Thyroid gland (tissue), 4 donors: Measurements from ENCODE around the gene NXPH4. TPM values are rescaled to one million over a fixed set of nuclear protein-coding genes. Genes with fewer than 3 reads are reported as not detected.

Experiments
- DNase-seq, 2 donors: peaks; one replicate each; pipeline ENCODE4 v3.0.0-alpha.2; 2019
- H3K27ac ChIP-seq, 3 donors: fragments of 200-600 bp; sonication (generic); 1 replicate in 2 of 3; 2 replicates in 1 of 3; pipeline ENCODE4 v1.5.1; 2016 to 2019; ENCODE audit warnings: mild to moderate bottlenecking in 1 of 3, moderate library complexity in 1 of 3
- H3K27me3 ChIP-seq: fragments of 200-600 bp; sonication (generic); one replicate; pipeline ENCODE4 v1.5.1; 2019
- H3K36me3 ChIP-seq, 2 donors: fragments of 200-600 bp; sonication (generic); one replicate each; pipeline ENCODE4 v1.5.1; 2016 to 2019
- H3K4me1 ChIP-seq, 2 donors: fragments of 200-600 bp; sonication (generic); one replicate each; pipeline ENCODE4 v1.5.1; 2017 to 2019
- H3K4me3 ChIP-seq, 3 donors: fragments of 200-600 bp; sonication (generic); replicated peaks in 1 of 3; 1 replicate in 2 of 3; 2 replicates in 1 of 3; pipeline ENCODE4 v1.5.1; 2016; ENCODE audit warnings: mild to moderate bottlenecking in 1 of 3
- H3K9me3 ChIP-seq: fragments of 200-600 bp; sonication (generic); one replicate; pipeline ENCODE4 v1.5.1; 2017
- POLR2A ChIP-seq, 2 donors: fragments of 450-650 bp; IDR thresholded peaks; one replicate each; pipeline ENCODE4 v1.6.1; 2017; ENCODE audit warnings: antibody characterized with exemption in 2 of 2, mild to moderate bottlenecking in 2 of 2, moderate library complexity in 1 of 2
- WGBS, 2 donors: methylation state at CpG; one replicate each; pipeline ENCODE4 v1.1.5; 2017; 5-methylcytosine and 5-hydroxymethylcytosine counted together
- intact Hi-C: fragments of 100-400 bp; cut with DNase I; formaldehyde crosslinking; loops from one replicate; pipeline ENCODE4 v1.15.1; 2023
- total RNA-seq, 4 donors: library from RNA; depleted of rRNA; stranded (reverse); fragments of >200 nt; gene quantifications; one replicate each; pipeline ENCODE4 v1.2.3, GENCODE V29; 2016
- TF ChIP-seq, protein P1 (sequence below), 6 experiments: fragments of 200-600 bp in 3 of 6; fragments of 450-650 bp in 3 of 6; sonication (generic) in 3 of 6; IDR thresholded peaks; one replicate each; pipeline ENCODE4 v1.5.1; 2016 to 2019; ENCODE audit warnings: antibody characterized with exemption in 6 of 6, mild to moderate bottlenecking in 2 of 6, inconsistent platforms in 1 of 6, moderate library complexity in 1 of 6

NXPH4 gene
- total RNA-seq, 4 donors from 2014 or later = 0.27 TPM; not detected in 3

DNA sequence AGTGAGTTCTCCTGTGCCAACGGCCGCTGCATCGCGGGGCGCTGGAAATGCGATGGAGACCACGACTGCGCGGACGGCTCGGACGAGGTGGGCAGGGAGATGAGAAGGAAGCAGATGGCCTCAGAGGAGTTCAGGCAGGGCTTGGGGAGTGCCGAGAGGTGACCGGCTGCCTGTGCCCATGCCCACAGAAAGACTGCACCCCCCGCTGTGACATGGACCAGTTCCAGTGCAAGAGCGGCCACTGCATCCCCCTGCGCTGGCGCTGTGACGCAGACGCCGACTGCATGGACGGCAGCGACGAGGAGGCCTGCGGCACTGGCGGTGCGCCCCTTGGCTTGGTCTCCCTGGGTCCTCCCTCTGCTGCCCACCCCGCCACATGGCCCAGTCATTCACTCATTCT, 13.4 kb upstream of the NXPH4 start:
- intact Hi-C loops = no loop called here
- Histone ChIP-seq H3K27ac (no peak overlapping the region), H3K9me3 (no peaks in the 10 kb centered on the region), H3K4me1 (no peaks in the 10 kb centered on the region), H3K27me3 (no peaks in the 10 kb centered on the region), H3K36me3 (peaks cover 49 to 61% of the 10 kb centered on the region in 2 donors), H3K4me3 (no peak overlapping the region)
- 95 to 96% methylated on average over 26 to 28 of the region's 28 CpGs for WGBS, 2 donors
- TF ChIP-seq, protein P1, sequence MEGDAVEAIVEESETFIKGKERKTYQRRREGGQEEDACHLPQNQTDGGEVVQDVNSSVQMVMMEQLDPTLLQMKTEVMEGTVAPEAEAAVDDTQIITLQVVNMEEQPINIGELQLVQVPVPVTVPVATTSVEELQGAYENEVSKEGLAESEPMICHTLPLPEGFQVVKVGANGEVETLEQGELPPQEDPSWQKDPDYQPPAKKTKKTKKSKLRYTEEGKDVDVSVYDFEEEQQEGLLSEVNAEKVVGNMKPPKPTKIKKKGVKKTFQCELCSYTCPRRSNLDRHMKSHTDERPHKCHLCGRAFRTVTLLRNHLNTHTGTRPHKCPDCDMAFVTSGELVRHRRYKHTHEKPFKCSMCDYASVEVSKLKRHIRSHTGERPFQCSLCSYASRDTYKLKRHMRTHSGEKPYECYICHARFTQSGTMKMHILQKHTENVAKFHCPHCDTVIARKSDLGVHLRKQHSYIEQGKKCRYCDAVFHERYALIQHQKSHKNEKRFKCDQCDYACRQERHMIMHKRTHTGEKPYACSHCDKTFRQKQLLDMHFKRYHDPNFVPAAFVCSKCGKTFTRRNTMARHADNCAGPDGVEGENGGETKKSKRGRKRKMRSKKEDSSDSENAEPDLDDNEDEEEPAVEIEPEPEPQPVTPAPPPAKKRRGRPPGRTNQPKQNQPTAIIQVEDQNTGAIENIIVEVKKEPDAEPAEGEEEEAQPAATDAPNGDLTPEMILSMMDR (IDR thresholded peaks at IDR 0.05) = no peak
- TF ChIP-seq POLR2A (IDR thresholded peaks at IDR 0.05) = no peak
- no peak for DNase-seq

- no peaks in the 10 kb centered on the region for H3K9me3 ChIP-seq
- intact Hi-C loops = no loop called here
- TF ChIP-seq, protein P1 (IDR thresholded peaks at IDR 0.05) = no peak
- no peak for TF ChIP-seq POLR2A (IDR thresholded peaks at IDR 0.05)
- H3K27ac ChIP-seq = no peak overlapping the region
- H3K4me3 ChIP-seq = no peak overlapping the region
- WGBS, 2 donors = 83 to 85% methylated on average over 6 to 11 of the region's 11 CpGs
- H3K36me3 ChIP-seq = peaks cover 49 to 55% of the 10 kb centered on the region in 2 donors
- no peaks in the 10 kb centered on the region for H3K27me3 ChIP-seq
- no peaks in the 10 kb centered on the region for H3K4me1 ChIP-seq
- no peak for DNase-seq
Measured at GRCh38 chr12:57203791-57204190, 12.8 kb upstream of the NXPH4 start.

DNA sequence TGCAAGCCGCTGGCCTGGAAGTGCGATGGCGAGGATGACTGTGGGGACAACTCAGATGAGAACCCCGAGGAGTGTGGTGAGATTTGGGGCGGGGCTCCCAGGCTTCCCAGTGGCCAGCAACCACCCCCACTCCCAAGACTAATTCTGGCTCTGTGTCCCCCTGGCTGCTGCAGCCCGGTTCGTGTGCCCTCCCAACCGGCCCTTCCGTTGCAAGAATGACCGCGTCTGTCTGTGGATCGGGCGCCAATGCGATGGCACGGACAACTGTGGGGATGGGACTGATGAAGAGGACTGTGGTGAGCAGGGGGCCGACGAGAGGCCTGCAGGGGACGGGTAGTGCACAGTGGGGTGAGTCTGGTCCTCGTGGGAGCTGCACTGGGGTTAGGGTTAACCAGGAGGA, 12.1 kb upstream of the NXPH4 start:
- Histone ChIP-seq H3K9me3 (no peaks in the 10 kb centered on the region), H3K4me1 (no peaks in the 10 kb centered on the region), H3K4me3 (no peak overlapping the region), H3K27me3 (no peaks in the 10 kb centered on the region), H3K36me3 (peaks cover 48% of the 10 kb centered on the region in 2 donors), H3K27ac (no peak overlapping the region)
- no peak for TF ChIP-seq POLR2A (IDR thresholded peaks at IDR 0.05)
- TF ChIP-seq, protein P1 (IDR thresholded peaks at IDR 0.05) = no peak
- WGBS, 2 donors = 90 to 95% methylated on average over 19 of the region's 19 CpGs
- DNase-seq = no peak
- intact Hi-C loops = no loop called here

GRCh38 chr12:57205186-57205585, 11.4 kb upstream of the NXPH4 start:
- DNase-seq = no peak
- H3K27ac ChIP-seq = no peak overlapping the region
- intact Hi-C loops = no loop called here
- H3K9me3 ChIP-seq = no peaks in the 10 kb centered on the region
- 95% methylated on average over 13 to 26 of the region's 26 CpGs for WGBS, 2 donors
- TF ChIP-seq, protein P1 (IDR thresholded peaks at IDR 0.05) = no peak
- TF ChIP-seq POLR2A (IDR thresholded peaks at IDR 0.05) = no peak
- H3K4me1 ChIP-seq = no peaks in the 10 kb centered on the region
- no peaks in the 10 kb centered on the region for H3K27me3 ChIP-seq
- no peak overlapping the region for H3K4me3 ChIP-seq
- H3K36me3 ChIP-seq = peaks cover 40 to 41% of the 10 kb centered on the region in 2 donors

DNA sequence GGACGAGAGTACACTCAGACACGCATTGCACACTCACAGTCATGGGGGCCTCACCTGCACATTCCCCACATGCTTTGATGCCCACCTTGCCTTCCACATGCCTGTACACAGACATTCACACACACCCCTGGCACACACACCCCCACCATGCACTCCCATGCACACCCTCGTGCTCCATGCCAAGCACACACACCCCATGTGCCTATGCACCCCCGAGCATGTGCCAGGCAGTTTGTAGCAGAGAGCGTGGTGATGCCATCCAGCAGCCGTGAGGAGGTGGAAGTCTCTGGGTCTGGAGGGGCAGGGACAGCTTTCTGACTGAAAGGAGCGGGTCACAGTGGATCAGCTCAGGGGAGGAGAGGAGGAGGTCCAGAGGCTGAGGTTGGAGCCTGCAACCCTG, 10.7 kb upstream of the NXPH4 start:
- Histone ChIP-seq H3K27ac (no peak overlapping the region), H3K36me3 (peaks cover 34 to 37% of the 10 kb centered on the region in 2 donors), H3K9me3 (no peaks in the 10 kb centered on the region), H3K4me3 (no peak overlapping the region), H3K4me1 (no peaks in the 10 kb centered on the region), H3K27me3 (no peaks in the 10 kb centered on the region)
- intact Hi-C loops = no loop called here
- no peak for DNase-seq
- 87 to 88% methylated on average over 6 to 7 of the region's 7 CpGs for WGBS, 2 donors
- TF ChIP-seq POLR2A (IDR thresholded peaks at IDR 0.05) = no peak
- TF ChIP-seq, protein P1 (IDR thresholded peaks at IDR 0.05) = no peak
